Upper lobe of right lung (tissue), 1 donor: ENCODE measurements around the gene H2AZ2. TPM values are rescaled to one million over a fixed set of nuclear protein-coding genes. Genes with fewer than 3 reads are reported as not detected.
A peak's percentile ranks its signal among the peaks of the same experiment; 100 is the strongest.

ENCODE experiments used
- ATAC-seq: fragments of 200-7000 bp; cut with Tn5 transposase; one replicate; pipeline ENCODE4 v1.9.1; 2020; ENCODE audit warnings: mild to moderate bottlenecking, moderate library complexity
- DNase-seq: peaks from one replicate; pipeline ENCODE4 v3.0.0-alpha.2; 2020
- H3K27ac ChIP-seq: fragments of 200-600 bp; one replicate; pipeline ENCODE4 v1.8.0; 2022
- H3K27me3 ChIP-seq: fragments of 200-600 bp; one replicate; pipeline ENCODE4 v1.8.0; 2022; ENCODE audit warnings: mild to moderate bottlenecking
- H3K36me3 ChIP-seq: fragments of 200-600 bp; one replicate; pipeline ENCODE4 v1.8.0; 2022
- H3K4me1 ChIP-seq: fragments of 200-600 bp; one replicate; pipeline ENCODE4 v1.8.0; 2022
- H3K4me3 ChIP-seq: fragments of 200-600 bp; one replicate; pipeline ENCODE4 v1.8.0; 2022; ENCODE audit warnings: mild to moderate bottlenecking
- H3K9me3 ChIP-seq: fragments of 200-600 bp; one replicate; pipeline ENCODE4 v1.8.0; 2022
- CTCF ChIP-seq: fragments of 200-600 bp; IDR thresholded peaks from one replicate; pipeline ENCODE4 v1.8.0; 2022; ENCODE audit warnings: antibody characterized with exemption
- intact Hi-C: fragments of 100-400 bp; cut with DNase I; formaldehyde crosslinking; loops from one replicate; pipeline ENCODE4 v1.11.0; 2022
- long read RNA-seq: library from polyadenylated mRNA; unstranded; transcript quantifications from one replicate; pipeline ENCODE4 v2.0.0, GENCODE V29; 2021
- total RNA-seq: library from RNA; stranded (reverse); fragmentation: NEBNext Ultra II Directional; extraction: Animal tissue kit (Norgen Biotek cat#: 25700); gene quantifications from one replicate; pipeline ENCODE4 v1.2.1, GENCODE V29; 2021
- donor health status: DM: no; HTN: yes; CAD: no; lungs with severe emphysema.

Gene H2AZ2
- 131 TPM for total RNA-seq
- long read RNA-seq, transcript H2AFV-202 (5 exons, 752 nt) = major isoform, 34 of 81 reads
- long read RNA-seq, partial matches to known transcripts = 2 of 81 reads
- long read RNA-seq, other reads (novel, unspliced or antisense) = 35 of 81 reads

- ATAC-seq = peak; percentile 96
- H3K27me3 ChIP-seq = no peaks in the 10 kb centered on the region
- peak within 1 kb of the TSS; percentile 69 for H3K4me3 ChIP-seq
- H3K36me3 ChIP-seq = peaks cover 5% of the 10 kb centered on the region
- DNase-seq = peak; percentile 100
- no peaks in the 10 kb centered on the region for H3K9me3 ChIP-seq
- intact Hi-C loops = loop anchor here (10.0 kb wide), 1 partner anchor 263 kb away; the partner anchor contains the start of gene TMED4
- TF ChIP-seq CTCF = no peak
- H3K4me1 ChIP-seq = peaks cover 24% of the 10 kb centered on the region
- peak within 1 kb of the TSS; percentile 95 for H3K27ac ChIP-seq
Measured at GRCh38 chr7:44847920-44848634, at the start of gene H2AZ2. Gene H2AZ2, minus strand, starts transcription at chr7:44848087. Its CDS starts 116 bp downstream, at chr7:44847971.

- no peaks in the 10 kb centered on the region for H3K36me3 ChIP-seq
- H3K4me1 ChIP-seq = no peaks in the 10 kb centered on the region
- no peak overlapping the region for H3K27ac ChIP-seq
- H3K4me3 ChIP-seq = no peak overlapping the region
- DNase-seq (no peak), ATAC-seq (no peak)
- intact Hi-C loops = no loop called here
- no peaks in the 10 kb centered on the region for H3K9me3 ChIP-seq
- no peak for TF ChIP-seq CTCF
- H3K27me3 ChIP-seq = no peaks in the 10 kb centered on the region
Measured at GRCh38 chr7:44897309-44897708, 49.4 kb upstream of the H2AZ2 start.

- H3K36me3 ChIP-seq = no peaks in the 10 kb centered on the region
- no peak for ATAC-seq
- no peaks in the 10 kb centered on the region for H3K9me3 ChIP-seq
- no peak for DNase-seq
- no peaks in the 10 kb centered on the region for H3K27me3 ChIP-seq
- intact Hi-C loops = no loop called here
- no peak for TF ChIP-seq CTCF
- H3K4me3 ChIP-seq = no peak overlapping the region
- H3K27ac ChIP-seq = no peak overlapping the region
- H3K4me1 ChIP-seq = no peaks in the 10 kb centered on the region
Measured at GRCh38 chr7:44894888-44895580, 47.1 kb upstream of the H2AZ2 start.

- H3K4me3 ChIP-seq = no peak overlapping the region
- DNase-seq (no peak), ATAC-seq (no peak)
- no peaks in the 10 kb centered on the region for H3K4me1 ChIP-seq
- TF ChIP-seq CTCF = no peak
- no peak overlapping the region for H3K27ac ChIP-seq
- intact Hi-C loops = no loop called here
- no peaks in the 10 kb centered on the region for H3K27me3 ChIP-seq
- no peaks in the 10 kb centered on the region for H3K36me3 ChIP-seq
- H3K9me3 ChIP-seq = no peaks in the 10 kb centered on the region
Measured at GRCh38 chr7:44893710-44894234, 45.9 kb upstream of the H2AZ2 start.

- intact Hi-C loops = no loop called here
- no peaks in the 10 kb centered on the region for H3K27me3 ChIP-seq
- H3K4me1 ChIP-seq = no peaks in the 10 kb centered on the region
- ATAC-seq (no peak), DNase-seq (no peak)
- no peaks in the 10 kb centered on the region for H3K36me3 ChIP-seq
- no peak overlapping the region for H3K27ac ChIP-seq
- H3K4me3 ChIP-seq = no peak overlapping the region
- TF ChIP-seq CTCF = no peak
- no peaks in the 10 kb centered on the region for H3K9me3 ChIP-seq
Measured at GRCh38 chr7:44891791-44892190, 43.9 kb upstream of the H2AZ2 start.
